CD4-positive, alpha-beta T cell treated with Interleukin-4 for 4 hours (primary cell): ENCODE results near the gene DHODH.
"Not testable (repeated sequence)": the region's sequence is repeated elsewhere in the genome, so short reads cannot be mapped to it uniquely, and the experiment has no call there.

Source experiments
- DNase-seq: peaks from one replicate; pipeline ENCODE4 v3.0.0-alpha.2; 2020

The DHODH gene

GRCh38 chr16:72008424-72009216 is at the start of gene DHODH:
Gene DHODH (plus strand): TSS chr16:72008744. CDS start chr16:72008765, 21 bp downstream.
- DNase-seq, result peak; percentile 98

GRCh38 chr16:71961066-71962039 is 47.2 kb upstream of the DHODH start:
- DNase-seq, result peak; percentile 83

- DNase-seq, result no peak
These were observed 45.2 kb upstream of the DHODH start for GRCh38 chr16:71963125-71963875.

- no peak for DNase-seq
These were observed 43.3 kb upstream of the DHODH start for GRCh38 chr16:71965223-71965622.

GRCh38 chr16:71966932-71967331 is 41.6 kb upstream of the DHODH start:
- DNase-seq, result no peak

- DNase-seq, result no peak
These were observed 39.2 kb upstream of the DHODH start for GRCh38 chr16:71969353-71969752.

GRCh38 chr16:71971571-71971970 is 37.0 kb upstream of the DHODH start:
- DNase-seq, result no peak

- DNase-seq, result no peak
These were observed 36.2 kb upstream of the DHODH start for GRCh38 chr16:71972356-71972755.

GRCh38 chr16:71973001-71973400 is 35.5 kb upstream of the DHODH start:
- no peak for DNase-seq

- DNase-seq, result no peak
These were observed 34.3 kb upstream of the DHODH start for GRCh38 chr16:71974068-71974818.

- DNase-seq, result no peak
These were observed 23.1 kb upstream of the DHODH start for GRCh38 chr16:71985262-71985974.

- no peak for DNase-seq
These were observed 22.4 kb upstream of the DHODH start for GRCh38 chr16:71986131-71986530.

- no peak for DNase-seq
These were observed 13.5 kb upstream of the DHODH start for GRCh38 chr16:71995038-71995437.

- not testable (repeated sequence) for DNase-seq
These were observed 11.0 kb upstream of the DHODH start for GRCh38 chr16:71997578-71997977.

- DNase-seq, result no peak
These were observed 7.2 kb upstream of the DHODH start for GRCh38 chr16:72001180-72001874.

GRCh38 chr16:72002619-72003018 is 5.9 kb upstream of the DHODH start:
- DNase-seq, result no peak

- not testable (repeated sequence) for DNase-seq
These were observed 500 bp upstream of the DHODH start for GRCh38 chr16:72008065-72008423.

- DNase-seq, result no peak
These were observed 1.2 kb downstream of the DHODH start for GRCh38 chr16:72009779-72010178.

GRCh38 chr16:72012607-72013006 is 4.1 kb downstream of the DHODH start:
- no peak for DNase-seq

GRCh38 chr16:72013389-72013788 is 4.8 kb downstream of the DHODH start:
- no peak for DNase-seq
